GM21360 (cell line): Measurements from ENCODE around the gene ESRRB.
"Not testable (repeated sequence)": the region's sequence is repeated elsewhere in the genome, so short reads cannot be mapped to it uniquely, and the experiment has no call there.

Experiments used
- ATAC-seq: cut with Tn5 transposase; IDR thresholded peaks from one replicate; pipeline ENCODE4 v1.9.1; 2021; ENCODE audit warnings: mild to moderate bottlenecking, moderate library complexity; ENCODE audit not compliant: unreplicated experiment

ESRRB gene

DNA sequence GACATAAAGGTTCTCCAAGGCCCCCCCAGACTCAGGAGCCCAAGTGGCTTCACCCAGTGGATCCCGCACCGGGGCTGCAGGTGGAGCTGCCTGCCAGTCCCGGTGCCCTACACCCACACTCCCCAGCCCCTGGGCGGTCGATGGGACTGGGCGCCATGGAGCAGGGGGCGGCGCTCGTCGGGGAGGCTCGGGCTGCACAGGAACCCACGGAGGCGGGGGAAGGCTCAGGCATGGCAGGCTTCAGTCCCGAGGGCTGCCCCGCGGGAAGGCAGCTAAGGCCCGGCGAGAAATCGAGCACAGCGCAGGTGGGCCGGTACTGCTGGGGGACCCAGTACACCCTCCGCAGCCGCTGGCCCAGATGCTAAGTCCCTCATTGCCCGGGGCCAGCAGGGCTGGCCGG is 160.7 kb downstream of the ESRRB start:
- not testable (repeated sequence) for ATAC-seq

DNA sequence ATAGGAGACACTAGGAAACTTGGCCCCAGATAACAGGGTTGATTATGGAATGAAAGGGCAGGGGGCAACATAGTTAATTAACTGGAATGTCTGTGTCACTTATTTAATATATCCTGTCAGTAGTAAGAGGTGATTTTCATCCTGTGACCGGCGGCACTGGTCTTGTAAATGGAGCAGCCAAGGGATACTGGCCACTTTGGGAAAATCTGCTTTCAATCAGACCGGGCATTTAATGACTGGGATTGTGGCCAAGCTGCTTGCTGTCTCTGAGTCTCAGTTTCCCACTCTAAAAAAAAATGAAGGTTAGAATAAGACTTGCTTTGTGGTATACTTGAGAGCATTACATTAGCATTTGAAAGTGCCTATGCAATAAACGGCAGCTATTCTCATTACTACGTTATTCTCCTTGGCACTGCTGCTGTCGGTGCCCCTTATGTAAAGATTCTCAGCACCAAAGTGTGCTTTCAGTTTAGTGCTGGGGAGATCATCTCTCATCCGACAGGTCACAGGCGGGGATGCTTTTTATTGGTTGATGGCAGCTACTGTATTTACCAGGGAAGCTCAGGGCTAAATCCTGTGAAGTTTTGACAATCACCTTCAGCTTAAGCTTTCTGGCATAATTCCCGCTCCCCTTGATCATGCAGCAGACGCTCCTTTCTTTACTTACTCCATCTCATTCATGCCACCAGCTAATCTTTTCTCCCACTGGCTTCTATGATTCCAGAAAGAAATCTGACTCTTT is 162.1 kb downstream of the ESRRB start:
- ATAC-seq, result no peak

DNA sequence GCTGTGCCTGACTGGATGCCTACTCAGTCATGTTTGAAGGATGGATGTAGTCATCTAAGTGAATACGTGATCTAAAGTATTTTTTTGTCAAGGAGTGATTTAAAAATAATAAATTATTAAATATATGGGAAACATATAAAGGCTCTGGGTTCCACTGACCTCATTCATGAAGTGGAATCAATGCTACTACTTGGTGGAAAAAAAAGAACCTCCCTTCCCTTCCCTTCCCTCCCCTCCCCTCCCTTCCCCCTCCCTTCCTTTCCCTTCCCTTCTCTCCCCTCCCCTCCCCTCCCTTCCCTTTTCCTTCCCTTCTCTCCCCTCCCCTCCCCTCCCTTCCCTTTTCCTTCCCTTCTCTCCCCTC is 162.7 kb downstream of the ESRRB start:
- ATAC-seq, result no peak

- no peak for ATAC-seq
Measured at GRCh38 chr14:76539130-76539529, 163.2 kb downstream of the ESRRB start.

DNA sequence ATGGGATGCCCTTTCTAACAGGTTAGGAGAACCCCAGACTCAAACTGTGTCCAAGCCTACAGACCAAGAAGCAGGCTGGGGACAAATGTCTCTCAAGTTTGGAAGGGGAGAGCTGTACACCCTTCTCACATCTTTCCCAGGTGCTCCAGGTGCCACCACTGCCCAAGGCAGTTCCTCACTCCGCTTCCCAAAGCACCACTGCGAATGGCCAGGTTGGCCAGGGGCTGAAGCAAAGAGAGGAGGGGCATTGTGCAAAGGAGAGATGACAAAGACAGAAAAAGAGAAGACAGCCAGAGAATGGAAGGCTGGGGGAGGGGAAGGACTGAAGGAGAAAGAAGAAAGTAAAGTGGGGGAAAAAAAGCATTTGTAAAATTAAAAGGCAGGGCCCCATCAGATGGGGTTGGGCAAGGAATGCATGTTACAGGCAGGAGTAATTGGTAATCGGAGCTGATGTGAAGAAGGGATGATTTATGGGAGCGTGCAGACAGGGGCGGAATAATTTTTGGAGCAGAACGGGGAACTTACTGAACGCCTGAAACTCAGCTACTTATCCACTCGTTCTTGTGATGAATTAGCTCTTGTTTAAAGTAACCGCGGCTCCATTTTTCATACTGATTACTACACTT is 165.8 kb downstream of the ESRRB start:
- ATAC-seq, result no peak

- ATAC-seq, result no peak
Measured at GRCh38 chr14:76546426-76547221, 170.7 kb downstream of the ESRRB start.

DNA sequence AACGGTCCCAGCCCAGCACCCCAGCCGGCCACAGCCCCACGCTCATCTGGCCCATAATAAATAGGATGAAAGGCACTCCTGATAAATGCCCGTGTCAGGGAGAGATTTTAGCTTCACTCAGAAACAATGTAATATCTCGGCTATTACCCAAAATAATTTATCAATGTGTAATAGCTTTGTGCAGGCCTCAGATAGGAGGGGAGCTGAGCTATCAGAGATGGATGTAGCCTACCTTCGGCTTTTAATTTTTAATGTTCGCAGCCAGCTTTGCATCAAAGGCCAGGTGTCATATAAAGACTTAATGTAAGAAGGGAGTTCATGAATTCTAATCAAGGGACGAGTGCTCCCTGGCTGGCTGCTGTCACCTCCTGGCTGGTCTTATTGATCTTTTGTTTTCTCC is 171.9 kb downstream of the ESRRB start:
- ATAC-seq, result no peak

DNA sequence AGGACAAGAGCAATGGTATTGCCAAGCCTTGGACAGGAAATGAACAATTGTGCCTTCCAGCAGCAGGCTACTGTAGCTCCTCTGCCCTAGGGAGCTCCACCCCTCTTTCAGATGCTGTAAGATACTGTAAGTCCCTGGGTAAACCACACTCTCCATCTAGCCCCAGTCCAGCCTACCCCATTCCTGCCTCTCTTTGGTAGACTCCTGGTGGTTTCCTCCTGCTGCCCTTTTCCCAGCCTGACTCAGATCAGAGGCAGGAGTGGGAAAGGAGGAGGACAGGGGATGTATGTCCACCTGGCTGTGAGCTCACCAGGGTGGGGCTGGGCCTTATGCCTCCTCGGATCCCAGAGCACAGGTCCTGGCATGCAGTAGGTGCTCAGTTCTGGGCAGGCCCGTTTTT is 174.6 kb downstream of the ESRRB start:
- no peak for ATAC-seq

GRCh38 chr14:76551116-76551515 is 175.2 kb downstream of the ESRRB start:
- ATAC-seq, result no peak
